ENCODE data around the gene PRKCSH.

PRKCSH gene

DNA sequence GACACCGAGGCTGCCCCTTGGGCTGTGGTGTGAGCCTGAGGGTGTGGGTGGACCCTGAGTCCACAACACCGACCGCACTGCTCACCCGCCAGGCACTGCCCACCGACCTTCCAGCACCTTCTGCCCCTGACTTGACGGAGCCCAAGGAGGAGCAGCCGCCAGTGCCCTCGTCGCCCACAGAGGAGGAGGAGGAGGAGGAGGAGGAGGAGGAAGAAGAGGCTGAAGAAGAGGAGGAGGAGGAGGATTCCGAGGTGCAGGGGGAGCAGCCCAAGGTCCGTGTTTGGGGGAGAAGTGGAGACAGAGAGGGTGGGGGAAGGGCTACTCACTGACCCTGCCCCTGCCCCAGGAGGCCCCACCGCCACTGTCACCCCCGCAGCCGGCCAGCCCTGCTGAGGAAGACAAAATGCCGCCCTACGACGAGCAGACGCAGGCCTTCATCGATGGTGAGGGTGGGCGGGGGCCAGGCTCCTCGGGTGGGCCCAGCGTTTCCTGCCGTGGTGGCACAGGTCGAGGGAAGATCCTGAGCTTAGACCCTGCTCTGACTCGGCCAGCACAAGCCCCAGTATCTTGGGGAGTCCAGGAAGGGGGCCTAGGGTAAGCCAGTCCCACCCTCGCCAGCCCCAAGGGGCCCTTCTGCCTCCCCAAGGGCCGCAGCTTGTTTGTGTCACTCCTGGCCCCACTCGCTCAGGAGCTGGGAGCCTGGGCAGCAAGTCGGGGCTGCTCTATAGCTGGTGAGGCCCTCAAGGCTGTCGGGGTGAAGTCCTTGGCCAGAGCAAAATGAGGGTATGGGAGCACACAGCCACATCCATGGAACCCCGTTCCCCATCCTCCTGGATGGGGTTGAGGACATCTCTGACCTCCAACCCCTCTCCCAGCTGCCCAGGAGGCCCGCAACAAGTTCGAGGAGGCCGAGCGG, 12.2 kb downstream of the PRKCSH start:
- H3K4me3 ChIP-seq (ENCODE audit: low read length) = no peak overlapping the region
- DNase-seq (ENCODE audit: low read depth) = no peak
- TF ChIP-seq, protein P1, sequence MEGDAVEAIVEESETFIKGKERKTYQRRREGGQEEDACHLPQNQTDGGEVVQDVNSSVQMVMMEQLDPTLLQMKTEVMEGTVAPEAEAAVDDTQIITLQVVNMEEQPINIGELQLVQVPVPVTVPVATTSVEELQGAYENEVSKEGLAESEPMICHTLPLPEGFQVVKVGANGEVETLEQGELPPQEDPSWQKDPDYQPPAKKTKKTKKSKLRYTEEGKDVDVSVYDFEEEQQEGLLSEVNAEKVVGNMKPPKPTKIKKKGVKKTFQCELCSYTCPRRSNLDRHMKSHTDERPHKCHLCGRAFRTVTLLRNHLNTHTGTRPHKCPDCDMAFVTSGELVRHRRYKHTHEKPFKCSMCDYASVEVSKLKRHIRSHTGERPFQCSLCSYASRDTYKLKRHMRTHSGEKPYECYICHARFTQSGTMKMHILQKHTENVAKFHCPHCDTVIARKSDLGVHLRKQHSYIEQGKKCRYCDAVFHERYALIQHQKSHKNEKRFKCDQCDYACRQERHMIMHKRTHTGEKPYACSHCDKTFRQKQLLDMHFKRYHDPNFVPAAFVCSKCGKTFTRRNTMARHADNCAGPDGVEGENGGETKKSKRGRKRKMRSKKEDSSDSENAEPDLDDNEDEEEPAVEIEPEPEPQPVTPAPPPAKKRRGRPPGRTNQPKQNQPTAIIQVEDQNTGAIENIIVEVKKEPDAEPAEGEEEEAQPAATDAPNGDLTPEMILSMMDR (conservative IDR thresholded peaks at IDR 0.05; ENCODE audit: low read length) = no peak

DNA sequence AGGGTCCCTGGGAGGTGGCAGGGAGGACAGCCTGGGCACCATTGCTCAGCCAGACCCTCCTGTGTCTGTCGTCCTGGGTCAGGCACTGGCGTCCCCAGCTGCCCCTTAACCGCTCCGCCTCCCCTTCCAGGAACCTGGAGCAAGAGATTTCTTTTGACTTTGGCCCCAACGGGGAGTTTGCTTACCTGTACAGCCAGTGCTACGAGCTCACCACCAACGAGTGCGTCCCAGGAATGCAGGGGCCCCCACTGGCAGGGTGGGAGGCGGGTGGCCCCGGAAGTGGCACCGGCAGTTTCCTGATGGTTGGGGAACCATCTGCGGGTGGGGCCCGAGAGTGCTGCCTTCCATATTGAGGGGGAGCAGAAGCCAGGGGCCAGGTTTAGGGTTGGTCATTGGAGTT, 13.0 kb downstream of the PRKCSH start:
- DNase-seq (ENCODE audit: low read depth) = no peak
- no peak overlapping the region for H3K4me3 ChIP-seq (ENCODE audit: low read length)
- TF ChIP-seq, protein P1 (conservative IDR thresholded peaks at IDR 0.05; ENCODE audit: low read length) = no peak

DNA sequence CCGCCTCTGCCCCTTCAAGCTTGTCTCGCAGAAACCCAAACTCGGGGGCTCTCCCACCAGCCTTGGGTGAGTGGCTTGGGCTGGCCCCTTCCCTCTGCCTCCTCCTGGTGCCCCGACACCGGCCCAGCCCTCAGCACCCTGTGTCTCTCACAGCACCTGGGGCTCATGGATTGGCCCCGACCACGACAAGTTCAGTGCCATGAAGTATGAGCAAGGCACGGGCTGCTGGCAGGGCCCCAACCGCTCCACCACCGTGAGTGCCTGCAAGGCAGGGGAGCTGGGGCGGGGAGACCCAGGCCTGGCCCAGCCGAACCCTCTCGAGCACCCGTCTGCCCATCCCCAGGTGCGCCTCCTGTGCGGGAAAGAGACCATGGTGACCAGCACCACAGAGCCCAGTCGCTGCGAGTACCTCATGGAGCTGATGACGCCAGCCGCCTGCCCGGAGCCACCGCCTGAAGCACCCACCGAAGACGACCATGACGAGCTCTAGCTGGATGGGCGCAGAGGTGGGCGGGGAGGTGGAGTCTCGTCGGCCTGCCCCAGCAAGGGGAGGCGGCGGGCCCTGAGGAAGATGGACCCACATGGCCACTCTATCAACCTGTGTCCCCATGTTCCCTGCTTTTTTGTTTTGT, 13.6 kb downstream of the PRKCSH start:
- TF ChIP-seq, protein P1 (conservative IDR thresholded peaks at IDR 0.05; ENCODE audit: low read length) = no peak
- DNase-seq (ENCODE audit: low read depth) = no peak
- no peak overlapping the region for H3K4me3 ChIP-seq (ENCODE audit: low read length)

DNA sequence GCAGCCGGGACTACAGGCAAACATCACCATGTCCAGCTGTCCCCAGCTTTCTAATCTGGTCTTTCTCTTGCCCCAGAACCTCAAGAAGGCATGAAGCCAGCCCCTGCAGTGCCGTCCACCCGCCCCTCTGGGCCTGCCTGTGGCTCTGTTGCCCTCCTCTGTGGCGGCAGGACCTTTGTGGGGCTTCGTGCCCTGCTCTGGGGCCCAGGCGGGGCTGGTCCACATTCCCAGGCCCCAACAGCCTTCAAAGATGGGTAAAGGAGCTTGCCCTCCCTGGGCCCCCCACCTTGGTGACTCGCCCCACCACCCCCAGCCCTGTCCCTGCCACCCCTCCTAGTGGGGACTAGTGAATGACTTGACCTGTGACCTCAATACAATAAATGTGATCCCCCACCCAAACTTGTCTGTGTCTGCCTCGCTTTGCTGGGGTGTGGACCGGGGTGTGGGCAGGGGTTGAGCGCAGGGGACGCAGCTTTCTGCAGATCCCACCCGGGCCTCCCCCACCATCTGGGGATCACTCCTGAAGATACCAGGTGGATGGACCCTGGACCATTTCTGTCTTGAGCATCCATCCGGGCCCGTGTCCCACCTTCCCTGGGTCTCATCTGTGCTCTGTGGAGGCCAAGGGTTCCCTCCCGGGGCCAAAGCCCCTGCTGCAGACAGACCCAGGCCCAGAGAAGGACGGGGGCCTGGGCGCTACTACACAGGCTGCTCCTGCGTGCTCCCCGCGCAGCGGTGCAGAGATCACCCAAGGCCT, 15.3 kb downstream of the PRKCSH start:
- TF ChIP-seq, protein P1 (conservative IDR thresholded peaks at IDR 0.05; ENCODE audit: low read length) = no peak
- DNase-seq (ENCODE audit: low read depth) = no peak
- H3K4me3 ChIP-seq (ENCODE audit: low read length) = no peak overlapping the region

DNA sequence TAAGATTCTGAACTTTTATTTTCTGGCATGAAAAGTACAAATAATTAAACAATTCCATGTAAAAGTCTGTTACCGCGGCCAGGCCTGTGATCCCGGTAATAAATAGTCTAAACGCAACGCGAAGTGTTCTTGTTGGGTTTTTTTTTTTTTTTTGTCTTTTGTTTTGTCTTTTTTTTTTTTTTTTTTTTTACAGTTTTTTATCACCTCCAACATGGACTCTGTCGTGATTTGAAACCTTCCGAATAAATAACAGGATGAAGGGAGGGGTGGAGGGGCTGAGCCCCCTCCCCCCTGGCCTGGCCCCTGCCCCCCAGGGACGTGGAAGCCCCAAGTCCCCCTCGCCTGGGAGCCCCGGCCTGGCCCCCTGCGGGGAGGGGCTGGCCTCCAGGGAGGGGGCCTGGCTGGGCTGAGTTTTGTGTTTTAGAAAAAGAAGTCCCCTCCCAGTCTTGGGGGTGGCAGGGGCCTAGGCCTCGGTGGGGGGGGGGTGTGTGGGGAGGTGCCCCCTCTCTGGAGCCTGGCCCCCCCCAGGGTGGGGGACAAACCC, 16.0 kb downstream of the PRKCSH start:
- no peak for DNase-seq (ENCODE audit: low read depth)
- TF ChIP-seq, protein P1 (conservative IDR thresholded peaks at IDR 0.05; ENCODE audit: low read length) = no peak
- H3K4me3 ChIP-seq (ENCODE audit: low read length) = no peak overlapping the region

DNA sequence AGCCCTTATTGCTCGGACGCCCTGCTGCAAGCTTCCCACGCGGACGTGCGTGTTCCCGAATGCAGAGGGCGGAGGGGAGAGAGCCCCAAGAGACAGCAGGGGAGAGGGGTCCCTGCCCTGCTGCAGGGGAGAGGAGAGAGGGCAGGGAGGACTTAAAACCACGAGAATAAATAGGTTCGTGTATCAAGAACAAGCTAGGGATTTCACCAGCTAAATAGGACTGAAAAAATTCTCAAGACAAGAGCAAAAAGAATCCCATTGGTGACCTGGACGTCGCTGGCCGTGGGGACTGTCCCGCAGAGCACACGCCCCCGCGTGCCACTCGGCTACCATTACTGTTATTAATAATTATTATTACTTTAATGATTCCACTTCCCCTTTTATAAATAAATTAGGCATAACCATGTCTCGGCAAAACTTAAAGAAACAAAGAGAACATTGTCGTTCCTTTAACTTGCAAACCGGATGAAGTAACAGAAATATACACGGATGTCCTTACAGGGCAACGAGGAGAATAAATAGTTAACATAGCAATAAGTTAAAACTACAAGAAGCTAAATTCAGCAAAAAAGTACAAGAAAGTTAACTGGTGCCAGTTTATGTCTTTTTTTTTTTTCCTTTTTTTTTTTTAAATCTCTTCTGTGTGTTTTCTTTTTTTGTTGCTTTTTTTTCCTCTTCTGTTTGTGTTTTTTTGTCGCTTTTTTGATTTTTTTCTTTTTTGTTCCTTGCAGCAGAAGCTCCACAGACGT, 16.6 kb downstream of the PRKCSH start:
- DNase-seq (ENCODE audit: low read depth) = no peak
- H3K4me3 ChIP-seq (ENCODE audit: low read length) = no peak overlapping the region
- TF ChIP-seq, protein P1 (conservative IDR thresholded peaks at IDR 0.05; ENCODE audit: low read length) = no peak
